Ecto neural progenitor cell (in vitro differentiated cells): ENCODE measurements around the gene TRIM31.
"Not testable (repeated sequence)": the region's sequence is repeated elsewhere in the genome, so short reads cannot be mapped to it uniquely, and the experiment has no call there.

Source experiments
- DNase-seq: peaks from one replicate; pipeline ENCODE4 v3.0.0-alpha.2; 2018; ENCODE audit warnings: low spot score

The TRIM31 gene

DNA sequence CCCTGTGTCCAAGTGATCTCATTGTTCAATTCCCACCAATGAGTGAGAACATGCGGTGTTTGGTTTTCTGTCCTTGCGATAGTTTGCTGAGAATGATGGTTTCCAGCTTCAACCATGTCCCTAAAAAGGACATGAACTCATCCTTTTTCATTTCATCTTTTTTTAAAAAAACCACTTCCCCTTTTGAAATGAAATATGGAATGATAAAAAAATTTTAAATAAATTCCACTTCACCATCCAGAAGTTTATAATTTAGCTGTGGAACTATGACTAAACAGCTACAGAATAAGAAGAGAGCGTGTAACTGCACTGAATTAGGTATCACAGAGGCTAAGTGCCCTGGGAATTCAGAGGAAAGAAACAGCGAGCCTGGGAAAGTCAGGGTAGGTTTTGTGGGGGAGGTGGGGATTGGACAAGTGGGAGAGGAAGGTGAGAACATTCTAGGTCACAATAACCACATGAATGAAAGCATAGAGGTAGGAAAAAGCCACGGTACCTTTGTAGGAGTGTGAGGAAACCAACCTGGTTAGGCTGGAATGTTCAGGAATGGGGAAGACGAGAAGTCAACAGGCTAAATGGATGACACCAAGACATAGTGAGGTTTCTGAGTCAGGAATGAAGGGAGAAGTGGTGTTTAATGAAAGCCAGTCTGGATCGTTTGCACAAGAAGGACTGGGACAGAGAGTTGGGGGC is 37.1 kb upstream of the TRIM31 start:
- DNase-seq, result no peak

DNA sequence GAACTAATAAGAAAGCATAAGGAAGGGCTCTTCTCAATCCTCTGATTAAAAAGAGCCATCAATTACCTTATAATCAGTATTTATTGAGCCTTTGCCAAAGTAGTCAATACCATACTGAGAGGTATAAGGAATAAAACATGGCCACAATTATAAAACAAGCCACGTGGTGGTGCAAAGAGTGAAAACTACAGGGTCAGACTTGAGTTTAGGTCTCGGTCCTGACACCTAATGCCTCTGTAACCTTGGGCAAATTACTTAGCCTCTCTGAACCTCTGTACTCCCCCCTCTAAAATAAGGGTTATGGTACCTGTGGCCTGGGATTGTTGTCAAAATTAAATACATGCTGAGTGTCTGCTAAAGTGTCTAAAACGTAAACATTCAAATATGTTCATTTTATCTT is 36.3 kb upstream of the TRIM31 start:
- DNase-seq, result no peak

DNA sequence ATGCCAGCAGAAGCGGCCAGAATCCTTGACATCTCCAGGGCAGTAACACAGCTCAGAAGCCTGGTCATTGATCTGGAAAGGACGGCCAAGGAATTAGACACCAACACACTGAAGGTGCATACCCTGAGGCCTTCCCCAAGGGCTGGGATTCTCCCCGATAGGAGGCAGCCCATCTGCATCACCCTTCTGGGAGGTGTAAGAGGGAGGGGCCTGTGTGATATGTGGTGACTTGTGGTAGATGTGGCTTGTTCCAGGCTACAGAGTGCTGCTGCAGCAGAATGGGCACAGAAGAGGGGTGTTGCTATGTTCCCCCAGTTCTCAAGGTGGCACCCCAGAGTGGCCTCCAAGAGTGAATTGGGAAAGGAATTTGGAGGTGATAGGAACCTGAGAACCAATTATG is 34.2 kb upstream of the TRIM31 start:
- no peak for DNase-seq

DNA sequence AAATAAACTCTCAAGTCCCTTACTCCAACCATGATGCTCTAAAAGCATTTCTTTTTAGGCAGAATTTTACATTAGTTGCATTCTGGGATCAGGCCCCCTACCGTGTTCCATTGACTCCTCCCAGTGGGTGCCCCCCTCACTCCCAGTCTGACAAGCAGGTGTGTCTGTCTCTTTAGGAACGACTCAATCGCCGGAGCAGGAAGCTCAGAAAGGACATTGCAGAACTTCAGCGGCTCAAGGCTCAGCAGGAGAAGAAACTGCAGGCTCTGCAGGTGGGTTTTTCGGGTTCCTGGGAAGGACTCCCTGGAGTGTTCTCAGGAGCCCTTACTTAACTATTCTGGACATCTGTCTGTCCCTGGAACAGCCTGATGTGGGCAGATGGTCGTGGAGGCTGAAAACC is 32.9 kb upstream of the TRIM31 start:
- no peak for DNase-seq

DNA sequence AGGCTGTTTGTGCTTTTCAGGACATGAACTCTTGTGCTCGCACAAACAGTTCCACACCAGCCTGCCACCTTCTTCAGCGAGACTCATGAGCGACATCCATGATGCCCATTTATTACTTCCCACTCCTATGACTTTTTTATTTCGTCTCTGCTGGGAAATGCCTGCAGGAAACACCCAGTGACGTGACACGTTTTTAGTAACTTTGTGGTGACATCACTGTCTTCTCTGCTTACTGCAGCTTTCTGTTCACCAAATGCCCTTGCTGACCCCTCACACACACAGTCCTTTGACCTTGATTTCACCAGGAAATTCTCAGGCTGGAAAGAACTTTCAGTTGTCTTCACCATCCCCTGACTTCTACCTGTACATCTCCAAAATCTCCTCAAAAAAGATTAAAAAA is 31.9 kb upstream of the TRIM31 start:
- no peak for DNase-seq

DNA sequence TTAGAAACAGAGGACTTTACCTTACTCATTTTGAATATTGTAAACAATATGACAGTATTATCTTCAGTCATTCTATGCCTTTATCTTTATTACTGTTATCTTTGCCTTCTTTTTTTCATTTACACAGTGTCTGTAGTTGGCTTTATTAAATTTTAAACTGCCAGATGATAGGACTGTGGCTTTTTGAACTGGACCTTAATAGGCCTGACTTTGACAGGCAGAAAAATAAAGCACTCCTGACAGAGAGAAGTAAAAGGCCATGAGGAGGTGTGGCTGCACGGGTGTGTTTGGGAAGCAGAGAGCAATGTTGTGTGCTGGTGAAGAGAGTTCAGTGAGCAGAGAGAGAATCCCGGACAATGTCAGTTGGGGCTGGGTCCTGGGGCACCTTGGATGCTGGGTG is 30.9 kb upstream of the TRIM31 start:
- no peak for DNase-seq

DNA sequence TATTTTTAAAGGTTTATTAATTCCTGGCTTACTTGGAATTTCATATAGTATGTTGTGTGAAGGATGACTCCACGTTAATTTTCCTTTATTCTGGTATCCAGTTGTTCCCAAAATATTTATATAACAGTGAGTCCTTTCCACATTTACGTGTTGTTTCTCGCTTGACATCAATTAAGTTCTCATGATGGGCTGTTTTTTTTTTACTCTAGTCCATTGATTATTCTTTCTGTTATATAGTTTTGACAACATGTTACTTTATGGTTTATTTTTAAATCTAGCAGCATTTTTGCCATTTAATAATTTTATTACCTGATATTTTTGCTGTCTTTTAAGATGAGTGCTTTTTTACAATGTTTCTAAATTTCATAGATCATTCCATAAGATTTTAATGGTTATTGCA is 29.8 kb upstream of the TRIM31 start:
- no peak for DNase-seq

DNA sequence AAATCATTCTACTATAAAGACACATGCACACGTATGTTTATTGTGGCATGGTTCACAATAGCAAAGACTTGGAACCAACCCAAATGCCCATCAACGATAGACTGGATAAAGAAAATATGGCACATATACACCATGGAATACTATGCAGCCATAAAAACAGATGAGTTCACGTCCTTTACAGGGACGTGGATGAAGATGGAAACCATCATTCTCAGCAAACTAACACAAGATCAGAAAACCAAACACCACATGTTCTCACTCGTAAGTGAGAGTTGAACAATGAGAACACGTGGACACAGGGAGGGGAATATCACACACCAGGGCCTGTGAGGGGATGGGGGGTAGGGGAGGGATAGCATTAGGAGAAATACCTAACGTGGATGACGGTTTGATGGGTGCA is 27.4 kb upstream of the TRIM31 start:
- DNase-seq, result not testable (repeated sequence)

DNA sequence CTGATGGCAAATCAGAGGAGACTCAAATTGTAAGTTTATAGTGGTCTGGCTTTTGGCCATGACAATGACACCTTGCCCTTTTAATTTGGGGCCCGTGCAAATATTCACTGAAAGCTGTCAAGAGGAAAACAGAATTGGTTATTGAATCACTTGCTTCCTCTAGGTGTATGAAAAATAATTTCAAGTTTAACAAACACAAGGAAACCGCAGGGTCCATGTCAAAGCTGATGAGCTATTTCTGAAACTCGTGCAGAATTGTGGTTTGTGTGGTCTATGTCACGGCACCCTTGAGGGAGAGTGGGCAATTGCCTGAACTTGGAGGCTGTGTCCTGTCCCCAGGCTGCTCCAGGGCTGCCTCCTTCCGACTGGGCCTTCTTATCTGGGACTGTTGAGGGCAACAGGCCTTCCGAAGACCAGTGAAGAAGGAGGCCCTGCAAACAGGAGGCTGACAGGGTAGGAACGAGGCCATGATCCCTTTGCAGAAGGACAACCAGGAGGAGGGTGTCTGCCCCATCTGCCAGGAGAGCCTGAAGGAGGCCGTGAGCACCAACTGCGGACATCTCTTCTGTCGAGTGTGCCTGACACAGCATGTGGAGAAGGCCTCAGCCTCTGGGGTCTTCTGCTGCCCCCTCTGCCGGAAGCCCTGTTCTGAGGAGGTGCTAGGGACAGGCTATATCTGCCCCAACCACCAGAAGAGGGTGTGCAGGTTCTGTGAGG is 23.8 kb upstream of the TRIM31 start:
- no peak for DNase-seq

DNA sequence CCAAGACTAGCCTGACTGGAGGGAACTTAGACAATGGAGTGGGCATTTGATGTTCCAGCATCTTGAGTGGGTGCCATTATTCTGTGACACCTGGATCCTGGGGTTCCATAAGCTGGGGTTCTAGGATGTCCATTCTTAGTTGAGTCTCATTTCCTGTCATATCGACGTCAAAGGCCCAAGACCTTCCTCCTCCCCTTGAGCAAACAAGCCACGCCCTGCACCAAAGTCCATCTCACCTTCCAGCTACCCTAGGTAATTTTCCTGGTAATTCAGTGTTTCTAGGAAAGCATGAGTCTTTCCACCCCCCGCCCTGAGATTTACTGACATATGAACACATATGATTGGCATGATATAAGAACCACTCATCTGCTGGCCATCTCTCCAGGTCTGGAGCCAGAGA is 22.9 kb upstream of the TRIM31 start, which contains the start of gene TRIM40:
Gene TRIM40 (plus strand): TSS at position 384 of the 400 bp plus-strand sequence. CDS start 897 bp downstream, outside the sequence.
- no peak for DNase-seq

DNA sequence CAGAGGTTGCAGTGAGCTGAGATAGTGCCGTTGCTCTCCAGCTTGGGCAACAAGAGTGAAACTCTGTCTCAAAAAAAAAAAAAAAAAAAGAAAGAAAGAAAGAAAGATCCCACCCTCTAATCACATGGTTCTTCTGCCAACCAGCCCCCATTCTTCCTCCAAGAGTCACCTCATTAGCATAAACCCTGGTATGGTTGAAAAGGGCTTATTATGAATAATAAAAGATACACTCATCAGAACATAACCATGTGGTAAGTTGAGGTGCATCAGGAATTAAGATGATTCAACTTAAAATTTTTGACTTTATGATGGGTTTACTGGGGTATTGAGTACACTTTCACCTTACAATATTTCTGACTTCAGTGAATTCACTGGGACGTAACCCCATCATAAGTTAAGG is 22.3 kb upstream of the TRIM31 start:
- no peak for DNase-seq

DNA sequence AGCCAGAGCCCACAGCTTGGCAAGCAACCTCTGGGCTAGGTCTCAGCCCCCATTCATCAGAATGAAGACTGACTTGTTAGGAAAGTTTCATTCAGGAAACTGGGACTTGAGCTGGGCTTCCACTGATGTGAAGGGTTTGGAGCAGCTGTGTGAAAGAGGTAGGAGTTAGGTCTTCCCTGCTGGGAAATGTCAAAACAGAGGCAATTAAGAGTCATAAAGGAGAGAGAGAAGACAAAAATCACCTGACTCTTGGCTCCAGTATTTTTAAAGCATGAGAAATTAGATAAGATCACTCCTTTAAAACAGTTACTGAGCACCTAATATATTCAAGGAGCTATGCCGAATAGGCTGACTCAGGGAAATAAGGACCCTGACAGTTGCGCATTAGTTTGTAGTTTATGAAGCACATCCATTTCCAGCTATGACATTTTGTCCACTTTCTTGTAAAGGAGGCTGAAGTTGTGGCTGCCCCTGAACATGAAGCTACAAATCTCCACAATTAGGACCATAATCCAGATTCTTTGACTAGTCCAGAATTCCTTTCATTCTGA is 19.1 kb upstream of the TRIM31 start:
- no peak for DNase-seq

DNA sequence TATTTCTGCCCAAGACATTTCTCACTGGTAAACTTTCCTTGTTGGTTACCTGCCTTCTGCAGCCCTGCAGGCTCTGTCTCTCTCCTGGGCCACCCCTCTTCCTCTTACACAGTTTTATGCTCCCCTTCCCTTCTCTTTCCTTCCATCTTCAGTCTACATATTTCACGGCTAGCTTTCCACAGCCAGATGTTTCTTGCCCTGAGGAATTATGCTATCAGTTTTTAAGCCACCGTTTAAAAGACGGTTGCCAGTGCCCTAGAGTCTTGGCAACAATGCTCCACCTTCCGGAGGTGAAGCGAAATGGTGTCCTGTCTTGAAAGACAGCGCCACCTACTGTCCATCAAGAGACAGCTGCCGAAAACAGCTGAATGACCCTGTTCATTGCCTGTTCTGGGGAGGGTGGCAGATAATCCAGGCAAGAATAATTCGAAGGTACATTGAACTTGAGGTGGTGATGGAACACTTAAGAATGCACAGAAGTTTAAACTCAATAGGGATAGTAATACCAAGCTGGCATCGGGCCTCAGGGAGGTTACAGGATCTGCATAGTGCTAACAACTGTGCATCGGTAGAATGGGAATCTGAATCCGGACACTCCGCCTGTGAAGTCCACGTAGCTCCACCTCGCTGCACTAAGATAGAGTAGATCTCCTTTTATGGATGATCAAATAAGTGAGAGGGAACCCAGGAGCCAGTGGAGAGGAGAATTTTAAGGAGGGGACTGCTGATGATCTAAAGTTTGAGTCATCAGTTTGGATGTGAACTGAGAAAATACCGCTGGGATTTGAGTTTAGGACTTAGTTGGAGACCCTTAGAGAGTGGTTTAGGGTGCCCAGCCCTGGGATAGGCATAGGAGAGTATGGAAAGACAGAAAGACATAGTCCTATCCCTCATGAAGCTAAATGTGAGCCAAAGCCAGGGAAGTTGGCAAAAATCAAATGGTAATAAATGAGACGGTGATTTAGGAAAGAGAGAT is 18.3 kb upstream of the TRIM31 start:
- DNase-seq, result peak; percentile 69

DNA sequence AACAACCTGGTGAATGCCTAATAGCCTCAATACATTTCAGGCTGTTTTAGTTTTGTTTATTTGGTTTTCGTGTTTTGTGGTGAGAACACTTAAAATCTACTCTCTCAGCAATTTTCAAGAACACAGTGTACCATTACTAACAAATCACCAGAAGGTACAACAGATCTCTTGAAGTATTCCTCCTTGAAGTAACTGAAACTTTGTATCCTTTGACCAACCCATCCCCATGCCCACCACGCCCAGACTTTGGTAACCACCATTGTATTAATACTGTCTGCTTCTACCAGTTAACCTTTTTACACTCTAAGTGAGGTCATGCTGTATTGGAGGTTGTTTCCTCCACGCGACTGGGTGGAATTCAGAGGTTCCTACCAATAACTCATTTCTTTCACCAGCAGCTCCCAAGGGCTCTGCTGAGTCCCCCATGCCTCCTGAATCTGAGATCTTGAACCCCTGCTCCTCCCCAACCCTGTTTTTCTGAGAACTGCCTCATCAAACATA is 17.3 kb upstream of the TRIM31 start:
- no peak for DNase-seq

DNA sequence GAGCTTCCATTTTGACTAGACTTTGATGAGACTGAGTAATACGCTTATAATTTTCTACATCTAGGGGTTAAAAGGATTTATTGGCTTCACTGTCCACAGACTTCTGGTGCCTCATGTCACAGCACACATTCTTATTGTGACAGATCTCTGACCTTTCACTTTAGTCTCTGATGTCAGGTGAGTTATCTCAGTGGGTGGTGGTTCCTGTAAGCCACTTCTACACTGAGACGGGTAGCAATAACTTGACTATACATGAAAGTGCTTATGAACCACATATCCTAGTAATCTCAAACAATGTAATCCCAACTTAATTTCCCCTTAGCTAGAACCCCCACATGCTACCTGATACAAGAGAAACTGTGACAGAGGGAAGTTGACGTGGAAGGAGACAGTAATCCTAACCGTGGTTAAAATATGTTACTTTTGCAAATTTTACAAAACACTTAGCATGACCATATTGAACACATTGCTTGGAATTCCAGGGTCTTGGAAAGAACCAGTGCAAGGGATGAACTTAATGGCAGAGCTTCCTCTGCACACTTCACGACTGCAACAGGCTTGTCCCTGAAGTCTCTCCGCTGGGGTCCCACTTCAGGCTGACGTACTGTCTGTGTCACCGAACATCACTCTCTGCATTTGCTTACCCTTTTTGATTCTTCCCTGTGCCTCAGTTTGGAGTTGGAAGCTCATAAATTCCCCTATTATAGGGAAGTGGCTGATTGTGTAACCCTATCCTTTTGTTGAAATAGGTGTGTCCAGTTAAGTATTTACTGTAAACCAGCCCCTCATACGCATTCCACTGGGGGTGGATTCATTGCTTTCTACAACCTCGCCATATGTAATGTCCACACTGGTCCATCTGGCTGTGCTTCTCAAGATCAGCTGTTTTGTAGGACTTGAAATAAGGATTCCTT is 16.6 kb upstream of the TRIM31 start:
- no peak for DNase-seq

DNA sequence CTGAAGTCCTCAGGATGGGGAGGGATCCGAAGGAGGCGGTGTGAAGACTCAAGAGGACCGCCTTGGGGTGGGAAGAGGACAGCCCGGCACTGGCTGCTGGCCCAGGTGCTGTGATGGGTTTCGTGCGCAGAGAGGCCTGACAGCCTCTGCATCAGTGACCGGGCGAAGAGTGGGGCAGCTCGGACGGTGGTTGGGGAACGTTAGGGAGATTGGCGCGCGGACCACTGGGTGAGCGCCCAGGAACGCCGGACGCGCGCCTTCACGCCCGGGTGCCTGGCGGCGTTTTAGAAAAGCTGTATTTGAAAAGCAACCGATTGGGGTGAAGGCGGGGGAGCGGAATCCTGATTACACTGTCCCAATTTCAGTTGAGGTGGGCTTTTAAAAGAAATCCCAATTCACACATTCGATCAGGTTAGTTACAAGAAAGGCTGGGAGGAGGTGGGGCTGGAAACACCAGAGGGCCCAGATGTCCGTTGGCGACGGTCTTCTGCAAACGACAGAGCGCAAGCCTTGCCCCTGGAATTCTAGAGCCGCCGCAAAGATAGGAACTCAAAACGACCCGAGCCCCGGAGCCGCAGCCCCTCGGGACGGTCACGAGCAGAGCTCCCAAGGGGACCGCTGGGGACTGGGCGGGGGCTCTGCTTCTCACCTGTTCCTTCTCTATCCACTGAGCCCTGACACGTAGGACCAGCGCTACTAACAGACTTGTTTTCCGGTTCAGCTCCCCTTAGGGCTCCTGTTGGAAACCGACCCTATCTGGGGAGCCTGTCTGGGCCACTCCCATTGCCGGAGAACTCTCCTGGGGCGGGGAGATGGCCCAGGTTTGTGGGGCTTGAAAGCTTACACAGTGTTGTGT is 14.6 kb upstream of the TRIM31 start:
- peak; percentile 55 for DNase-seq

DNA sequence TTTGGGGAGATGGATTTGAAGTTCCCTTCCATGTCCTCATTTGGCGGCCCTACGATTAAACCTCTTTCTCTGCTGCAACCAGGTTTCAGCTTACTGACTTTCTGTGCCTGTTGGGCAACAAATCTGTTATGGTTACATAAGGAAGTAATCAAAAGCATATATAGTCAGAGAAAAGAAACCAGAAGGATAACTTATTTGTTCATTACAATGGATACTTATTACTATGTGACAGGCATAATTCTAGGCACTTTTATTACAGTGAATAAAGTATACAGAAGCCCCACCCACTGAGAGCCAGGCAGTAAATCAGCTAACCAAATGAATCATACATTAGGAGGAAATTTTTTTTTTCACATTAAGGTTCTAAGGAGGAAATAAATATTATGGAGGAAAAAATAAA is 9.6 kb upstream of the TRIM31 start:
- no peak for DNase-seq

DNA sequence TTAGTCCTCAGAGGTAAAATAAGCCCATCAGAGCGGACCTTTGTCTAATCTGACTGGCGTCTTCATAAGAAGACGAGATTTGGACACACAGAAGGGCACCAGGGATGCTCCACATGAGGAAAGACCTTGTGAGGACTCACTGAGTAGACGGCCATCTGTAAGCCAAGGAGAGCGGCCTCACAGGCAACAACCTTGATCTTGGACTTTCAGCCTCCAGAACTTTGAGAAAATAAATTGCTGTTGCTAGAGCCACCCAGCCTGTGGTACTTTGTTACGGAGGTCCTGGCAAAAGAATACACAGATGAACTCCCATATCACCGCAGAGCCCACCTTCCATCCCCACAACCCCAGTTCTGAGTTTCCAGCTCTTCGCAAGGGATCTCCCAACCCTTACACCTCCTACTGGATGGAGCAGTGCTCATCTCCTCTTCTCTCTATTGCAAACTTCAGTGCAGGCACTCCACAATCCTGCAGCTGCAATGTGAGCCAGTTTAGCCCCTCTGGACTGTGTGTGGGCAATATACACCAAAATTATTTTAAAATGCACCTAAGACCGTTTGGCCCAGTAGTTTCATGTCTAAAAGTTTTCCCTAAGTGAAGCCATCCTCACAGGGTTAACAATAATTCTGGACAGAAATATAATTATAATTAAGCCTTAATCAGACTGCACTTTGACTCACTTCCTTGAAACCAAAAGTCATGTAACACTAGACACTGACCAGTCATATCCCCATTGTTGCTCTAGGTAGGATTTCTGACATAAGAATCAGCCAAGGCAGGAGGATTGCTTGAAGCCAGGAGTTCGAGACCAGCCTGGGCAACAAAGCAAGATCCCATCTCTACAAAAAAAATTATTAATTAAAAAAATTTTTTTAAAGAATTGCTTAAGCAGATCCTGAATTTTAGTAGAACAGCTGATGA is 8.8 kb upstream of the TRIM31 start:
- DNase-seq, result no peak

DNA sequence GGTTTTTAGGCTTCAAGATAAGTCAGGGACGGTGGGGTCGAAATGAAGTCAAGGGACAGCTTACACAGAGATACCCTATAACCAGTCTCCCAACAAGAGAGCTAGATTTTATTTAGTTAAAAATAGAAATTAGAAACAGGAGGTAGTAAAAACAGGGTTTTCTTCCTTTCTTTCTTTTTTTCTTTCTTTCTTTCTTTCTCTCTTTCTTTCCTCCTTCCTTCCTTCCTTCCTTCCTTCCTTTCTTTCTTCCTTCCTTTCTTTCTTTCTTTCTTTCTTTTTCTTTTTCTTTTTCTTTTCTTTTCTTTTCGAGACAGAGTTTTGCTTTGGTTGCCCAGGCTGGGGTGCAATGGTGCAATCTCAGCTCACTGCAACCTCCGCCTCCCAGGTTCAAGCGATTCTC is 5.8 kb upstream of the TRIM31 start:
- DNase-seq, result not testable (repeated sequence)
